GM18951 (cell line): ENCODE data around the gene SDK2.

Experiments
- POLR2A ChIP-seq: IDR thresholded peaks from 4 replicates; pipeline ENCODE4 v1.6.1; 2011; ENCODE audit warnings: mild to moderate bottlenecking; ENCODE audit not compliant: insufficient read length, insufficient read depth; ENCODE audit errors: extremely low read depth
- in situ Hi-C: fragments of 300-500 bp; cut with MboI; formaldehyde crosslinking; loops from one replicate; pipeline ENCODE4 v1.12.0; 2022; ENCODE audit warnings: low sequenced_read_pairs, mixed read lengths, inconsistent platforms; ENCODE audit not compliant: unreplicated experiment

SDK2 gene

GRCh38 chr17:73492821-73493814, 151.1 kb downstream of the SDK2 start:
- in situ Hi-C loops, result no loop called here
- TF ChIP-seq POLR2A, result no peak

DNA sequence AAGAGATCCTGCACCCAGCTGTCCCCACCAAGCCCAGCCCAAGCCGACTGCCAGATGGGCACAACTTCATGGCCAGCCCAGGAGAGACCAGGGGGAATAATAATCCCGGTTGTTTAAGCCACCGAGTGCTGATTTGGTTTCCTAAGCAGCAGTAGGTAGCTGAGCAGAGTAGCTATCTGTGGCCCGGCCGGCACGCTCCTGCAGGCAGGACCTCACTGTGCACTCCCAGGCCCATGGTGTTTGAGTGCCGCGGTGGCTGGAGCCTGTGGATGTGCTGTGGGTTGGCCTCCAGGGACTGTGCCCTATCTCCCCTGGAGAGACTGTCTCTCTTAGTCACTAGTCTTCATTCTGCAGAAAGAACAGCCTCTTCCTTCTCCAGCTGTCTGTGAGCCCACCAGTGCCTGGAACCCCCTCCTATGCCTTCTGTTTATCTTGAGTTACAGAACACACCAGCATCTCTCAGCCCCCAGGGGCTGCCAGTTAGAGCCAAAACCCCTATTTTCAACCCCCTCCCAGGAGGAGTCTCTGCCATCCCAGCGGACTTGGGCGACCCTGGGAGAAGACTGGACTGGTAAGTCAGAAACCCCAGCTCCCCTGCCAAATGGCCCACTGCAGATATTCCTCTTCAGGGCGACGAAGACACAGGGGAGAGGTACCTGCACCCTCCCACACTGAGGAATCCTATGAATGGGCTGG, 152.0 kb downstream of the SDK2 start:
- no peak for TF ChIP-seq POLR2A
- in situ Hi-C loops, result no loop called here

DNA sequence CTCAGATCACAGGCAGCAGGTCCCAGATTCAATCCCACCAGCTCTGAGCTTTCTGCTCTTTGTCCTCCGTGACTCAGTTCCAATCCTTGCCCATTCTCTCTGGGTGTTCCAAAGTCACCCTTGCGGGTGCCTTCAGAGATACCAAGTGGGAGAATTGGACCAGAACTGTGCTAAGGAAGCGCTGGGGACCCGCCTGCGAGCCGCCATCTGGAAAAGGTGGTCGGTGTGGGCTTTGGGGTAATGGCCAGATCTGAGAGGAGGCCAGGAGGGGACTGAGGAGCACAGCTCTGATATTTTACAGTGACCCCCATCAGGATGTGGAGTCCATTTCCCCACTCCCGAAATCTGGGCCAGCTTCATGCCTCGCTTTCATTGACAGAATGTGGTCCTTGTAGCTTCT, 152.6 kb downstream of the SDK2 start:
- TF ChIP-seq POLR2A, result no peak
- in situ Hi-C loops, result no loop called here

- no peak for TF ChIP-seq POLR2A
- in situ Hi-C loops, result no loop called here
Observed at GRCh38 chr17:73490851-73491250, 153.4 kb downstream of the SDK2 start.

DNA sequence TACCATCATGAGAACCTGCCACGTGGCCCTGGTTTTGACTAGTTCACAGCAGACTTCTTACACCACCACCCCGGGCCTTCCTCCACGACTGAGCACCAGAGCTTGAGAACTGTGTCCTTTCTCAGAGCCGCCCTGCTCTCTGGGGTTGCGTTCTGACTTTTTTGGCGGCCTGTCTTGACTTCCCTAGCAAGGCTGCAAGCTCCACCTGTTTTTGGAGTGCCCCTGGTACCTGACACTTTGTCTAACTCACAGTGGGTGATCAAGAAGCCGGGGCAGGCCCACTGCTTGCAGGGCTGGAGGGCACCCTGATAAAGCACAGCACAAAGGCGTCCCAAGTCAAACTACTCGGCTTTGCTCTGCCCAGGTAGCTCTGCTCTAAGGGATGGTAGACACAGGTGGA, 154.3 kb downstream of the SDK2 start:
- TF ChIP-seq POLR2A, result no peak
- in situ Hi-C loops, result no loop called here

DNA sequence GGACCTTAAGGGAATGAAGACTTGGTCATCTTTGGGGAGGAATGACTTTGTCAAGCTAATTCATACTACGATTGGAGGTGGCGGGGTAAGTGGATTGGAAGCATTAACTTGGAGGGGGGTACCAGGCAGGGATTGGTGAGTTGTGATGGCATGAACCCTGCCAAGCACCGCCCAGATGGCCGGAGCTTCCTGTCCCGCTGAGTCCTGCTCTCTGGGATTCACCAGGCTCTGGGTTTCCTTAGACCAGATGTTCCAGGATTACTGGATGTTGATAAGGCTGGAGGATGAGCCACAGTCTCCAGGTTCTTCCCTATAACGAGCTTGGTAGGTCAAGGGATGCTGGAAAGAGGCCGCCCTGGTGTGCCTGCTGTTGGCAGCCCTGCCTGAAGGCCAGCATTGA, 154.9 kb downstream of the SDK2 start:
- in situ Hi-C loops, result no loop called here

DNA sequence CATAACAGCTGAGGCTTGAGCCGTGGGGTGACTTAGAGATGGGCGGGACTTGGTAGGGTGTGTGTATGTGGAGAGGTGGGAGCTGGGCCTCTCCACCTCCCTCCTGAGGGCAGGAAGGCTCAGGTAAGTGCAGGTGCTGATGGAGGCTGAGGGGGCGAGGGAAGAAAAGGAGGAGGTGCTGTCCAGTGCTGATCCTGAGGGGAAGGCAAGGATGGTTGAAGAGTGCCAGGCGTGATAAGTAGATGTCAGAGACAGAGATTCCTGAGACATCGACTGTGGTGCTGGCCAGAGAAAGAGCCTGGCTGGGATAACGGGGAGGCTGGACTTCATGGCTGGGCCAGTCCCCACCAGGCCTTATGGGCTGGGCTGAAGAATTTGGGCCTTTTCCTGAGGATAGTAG, 159.1 kb downstream of the SDK2 start:
- no peak for TF ChIP-seq POLR2A
- in situ Hi-C loops, result no loop called here

More for the DNA sequence above, 154.9 kb downstream of the SDK2 start:
- no peak for TF ChIP-seq POLR2A

GRCh38 chr17:73482894-73483293, 161.4 kb downstream of the SDK2 start:
- in situ Hi-C loops, result no loop called here
- no peak for TF ChIP-seq POLR2A

DNA sequence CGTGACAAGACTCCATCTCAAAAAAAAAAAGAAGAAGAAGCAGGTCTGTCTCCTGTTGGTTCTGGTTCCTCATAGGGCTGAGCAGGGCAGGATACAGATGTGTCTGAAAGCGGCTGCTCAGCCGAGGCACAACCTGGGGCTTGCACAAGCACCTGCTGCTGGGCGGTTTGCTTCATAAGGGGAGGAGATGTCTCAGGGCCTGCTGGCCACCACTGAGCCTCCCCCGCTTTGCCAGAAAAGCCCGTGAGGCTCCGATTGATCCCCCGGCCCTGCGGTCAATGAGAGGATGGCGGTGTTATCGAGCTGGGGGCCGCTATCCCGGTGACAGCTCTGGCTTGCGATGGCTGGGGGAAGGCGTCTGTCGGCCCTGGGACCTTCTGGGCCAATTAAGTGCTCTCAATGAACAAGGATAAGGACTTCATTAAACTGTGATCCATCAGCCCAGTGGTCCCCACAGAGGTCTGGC, 162.0 kb downstream of the SDK2 start:
- TF ChIP-seq POLR2A, result no peak
- in situ Hi-C loops, result no loop called here

DNA sequence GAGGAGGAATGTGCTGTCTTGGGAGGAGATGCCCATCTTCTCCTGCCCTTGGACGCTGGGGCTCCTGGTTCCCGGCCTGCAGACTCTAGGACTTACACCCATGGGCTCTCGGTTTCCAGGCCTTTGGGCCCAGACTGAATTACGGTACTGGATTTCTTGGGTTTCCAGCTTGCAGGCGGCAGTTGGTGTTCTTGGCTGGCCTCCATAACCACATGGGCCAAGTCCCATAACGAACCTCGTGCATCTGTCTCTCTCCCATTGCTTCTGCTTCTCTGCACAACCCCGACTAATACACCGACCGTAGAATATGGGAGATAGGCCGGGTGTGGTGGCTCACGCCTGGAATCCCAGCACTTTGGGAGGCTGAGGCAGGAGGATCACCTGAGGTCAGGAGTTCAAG, 162.6 kb downstream of the SDK2 start:
- in situ Hi-C loops, result no loop called here
- no peak for TF ChIP-seq POLR2A

DNA sequence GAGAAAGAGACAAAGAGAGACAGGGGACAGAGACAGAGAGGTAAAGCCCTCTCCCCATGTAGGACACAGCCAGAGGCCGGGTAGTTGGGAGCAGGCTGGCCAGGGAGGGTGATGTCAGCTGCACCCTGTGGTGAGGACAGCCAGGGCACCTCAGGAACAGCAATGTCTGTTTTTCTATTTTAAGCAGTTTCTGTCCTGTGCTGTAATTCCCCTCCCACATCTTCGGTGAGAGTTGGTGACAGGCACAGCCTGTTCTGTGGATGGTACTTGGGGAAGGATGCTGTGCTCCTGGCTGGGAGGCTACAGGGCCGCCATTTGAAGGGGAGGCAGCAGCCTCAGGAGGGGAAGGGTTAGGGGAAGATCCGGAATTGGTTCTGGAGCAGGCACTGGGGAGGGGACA, 163.5 kb downstream of the SDK2 start:
- in situ Hi-C loops, result no loop called here
- TF ChIP-seq POLR2A, result no peak

DNA sequence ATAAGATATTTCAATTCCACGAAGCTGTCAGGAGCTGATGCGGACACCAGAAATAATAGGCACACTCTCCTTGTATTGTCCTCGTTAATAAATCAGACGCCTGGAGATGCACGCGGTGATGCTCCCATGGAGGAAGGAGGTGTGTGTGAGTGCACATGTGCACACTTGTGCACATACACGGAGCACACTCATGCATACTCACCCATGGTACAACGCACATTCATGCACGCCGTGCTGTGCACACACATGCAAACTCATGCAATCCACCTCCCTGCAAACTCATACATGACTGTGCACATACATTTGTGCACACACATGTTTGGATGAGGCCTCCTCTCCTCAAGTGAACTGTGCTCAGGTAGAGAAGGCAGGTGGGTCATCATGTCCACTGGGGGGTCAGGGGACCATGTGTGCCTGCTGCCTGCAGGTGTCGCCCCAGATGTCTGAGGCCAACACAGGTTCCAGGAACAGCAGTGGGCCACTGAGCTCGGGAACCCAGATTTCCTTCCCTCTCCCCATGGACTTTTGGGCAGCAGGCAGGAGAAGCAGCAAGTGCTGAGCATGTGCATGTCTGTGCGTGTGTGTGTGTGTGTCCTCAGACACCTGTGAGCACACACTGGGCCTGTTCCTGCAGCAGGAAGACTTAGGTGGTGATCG, 165.3 kb downstream of the SDK2 start:
- in situ Hi-C loops, result no loop called here
- no peak for TF ChIP-seq POLR2A

DNA sequence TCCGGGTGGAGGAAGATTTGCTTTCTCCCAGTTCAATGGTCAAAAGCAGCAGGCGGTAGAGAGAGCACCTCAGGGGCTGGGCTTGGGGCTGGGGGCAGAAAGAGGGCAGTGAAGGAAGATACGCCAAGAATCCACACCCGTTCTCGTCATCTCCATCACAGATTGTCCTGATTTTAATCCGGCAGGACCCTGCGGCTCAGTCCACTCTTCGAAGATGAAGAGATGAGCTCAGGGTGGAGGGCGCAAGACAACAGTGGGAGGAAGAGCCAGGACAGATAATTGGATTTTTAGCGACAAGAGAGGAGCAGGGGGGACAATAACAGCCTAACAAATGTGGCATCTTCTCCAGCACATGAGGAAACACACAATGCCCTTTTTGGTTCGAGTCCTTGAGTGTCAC, 165.9 kb downstream of the SDK2 start:
- TF ChIP-seq POLR2A, result no peak
- in situ Hi-C loops, result no loop called here
